GM13976 (cell line): Measurements from ENCODE around the gene NTNG2.
"Not testable (repeated sequence)": the region's sequence is repeated elsewhere in the genome, so short reads cannot be mapped to it uniquely, and the experiment has no call there.

Source experiments
- DNase-seq: peaks from one replicate; pipeline ENCODE4 v3.0.0; 2012; ENCODE audit warnings: low spot score
- CTCF ChIP-seq: IDR thresholded peaks from 2 replicates; pipeline ENCODE4 v1.5.1; 2012; ENCODE audit warnings: borderline replicate concordance, mild to moderate bottlenecking; ENCODE audit not compliant: insufficient read depth; ENCODE audit errors: extremely low read depth, missing control alignments, control extremely low read depth
- in situ Hi-C: fragments of 300-500 bp; cut with MboI; formaldehyde crosslinking; loops from one replicate; pipeline ENCODE4 v1.12.0; 2022; ENCODE audit warnings: low sequenced_read_pairs, mixed read lengths, inconsistent platforms; ENCODE audit not compliant: unreplicated experiment

The NTNG2 gene

DNA sequence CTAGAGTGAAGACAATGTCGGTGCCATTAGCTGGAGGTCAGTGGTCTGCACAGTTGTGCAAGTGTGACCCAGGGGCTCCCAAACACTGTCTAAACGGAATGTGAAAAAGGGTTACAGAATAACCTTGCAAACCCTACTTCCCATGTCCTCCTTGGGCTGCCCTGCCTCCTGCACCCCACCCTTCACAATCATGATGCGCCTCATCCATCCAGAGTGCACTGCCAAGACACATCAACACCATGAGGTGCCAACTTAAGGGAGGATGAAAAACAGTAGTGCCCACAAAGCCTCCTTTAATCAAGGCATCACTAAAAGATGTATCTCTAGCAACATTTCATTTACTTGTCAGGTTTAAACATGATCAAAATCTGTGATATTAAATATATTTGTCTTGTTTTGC is 105.8 kb downstream of the NTNG2 start:
- TF ChIP-seq CTCF = no peak
- DNase-seq = no peak
- in situ Hi-C loops = no loop called here

DNA sequence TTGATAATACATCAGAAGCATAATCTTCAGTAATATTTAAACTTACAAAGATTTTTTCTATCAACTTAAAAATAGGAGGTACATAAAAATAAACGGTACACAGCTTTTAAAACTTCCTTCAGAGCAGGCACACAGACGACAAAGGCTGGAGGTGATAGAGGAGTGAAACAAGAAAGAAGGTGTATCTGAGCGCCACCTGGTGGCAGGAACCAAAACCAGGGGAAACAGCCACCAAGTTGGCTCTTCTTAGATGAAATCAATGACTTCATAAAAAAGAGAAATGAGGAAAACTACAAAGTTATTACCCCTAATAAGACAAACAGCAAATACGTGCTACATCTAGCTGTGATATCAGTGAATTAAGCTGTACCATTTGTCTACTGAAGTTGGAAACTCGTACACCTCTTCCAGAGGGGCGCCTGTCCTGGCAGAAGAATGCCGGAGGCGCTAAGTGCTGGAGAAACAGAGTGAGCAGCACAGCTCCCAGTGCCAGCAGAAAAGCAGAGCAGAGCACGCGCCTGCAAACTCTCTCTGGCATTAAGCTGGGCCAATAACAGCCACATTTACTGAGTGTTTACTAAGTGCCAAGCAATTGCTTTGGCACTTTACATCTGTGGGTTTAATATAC is 107.0 kb downstream of the NTNG2 start:
- in situ Hi-C loops = no loop called here
- DNase-seq = peak; percentile 67

GRCh38 chr9:132269704-132270516 is 108.1 kb downstream of the NTNG2 start:
- in situ Hi-C loops, DNase-seq: not testable (repeated sequence)

More for the DNA sequence above, 107.0 kb downstream of the NTNG2 start:
- TF ChIP-seq CTCF = peak; percentile 70

DNA sequence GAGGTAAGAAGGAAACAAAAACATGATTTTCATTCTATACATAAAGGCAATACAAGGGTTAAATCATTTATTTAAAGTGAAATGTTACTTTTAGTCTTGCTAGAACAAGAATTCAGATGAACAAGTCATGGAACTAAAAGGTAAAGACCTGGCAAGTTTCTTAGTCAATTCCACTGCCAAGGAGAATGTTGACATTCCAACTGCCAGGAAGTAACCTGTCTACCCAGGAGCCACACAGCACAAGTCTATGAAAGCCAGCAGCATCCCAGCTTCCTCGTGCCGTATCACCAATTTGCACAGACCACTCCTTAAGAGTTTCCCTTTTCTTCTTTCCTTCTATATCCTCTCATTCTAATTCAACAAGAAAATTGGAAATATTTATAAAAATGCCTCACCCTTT is 113.0 kb downstream of the NTNG2 start:
- no peak for TF ChIP-seq CTCF
- in situ Hi-C loops = no loop called here

GRCh38 chr9:132283165-132283564 is 121.3 kb downstream of the NTNG2 start:
- in situ Hi-C loops = no loop called here
- TF ChIP-seq CTCF = no peak
- DNase-seq = peak; percentile 45

More for the DNA sequence above, 113.0 kb downstream of the NTNG2 start:
- DNase-seq = no peak

DNA sequence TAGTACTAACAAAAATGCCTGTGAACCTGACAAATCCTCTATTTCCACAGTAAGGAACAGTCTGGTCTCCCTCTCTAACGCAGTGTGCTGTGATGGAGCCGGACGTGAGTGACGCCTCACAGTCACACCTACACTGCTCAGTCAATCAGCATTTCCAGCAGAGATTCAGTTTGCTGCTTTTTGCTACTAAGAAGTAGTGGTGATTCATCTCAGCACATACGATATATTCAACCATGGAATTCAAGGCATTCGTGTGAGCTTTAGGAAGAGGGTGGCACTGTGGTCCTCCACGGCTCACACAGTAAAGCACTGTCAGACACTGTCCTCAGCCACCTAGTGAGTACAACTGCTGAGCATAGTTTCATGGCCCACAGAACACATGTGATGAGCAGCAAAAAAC is 122.0 kb downstream of the NTNG2 start:
- in situ Hi-C loops = no loop called here
- DNase-seq = no peak
- no peak for TF ChIP-seq CTCF

DNA sequence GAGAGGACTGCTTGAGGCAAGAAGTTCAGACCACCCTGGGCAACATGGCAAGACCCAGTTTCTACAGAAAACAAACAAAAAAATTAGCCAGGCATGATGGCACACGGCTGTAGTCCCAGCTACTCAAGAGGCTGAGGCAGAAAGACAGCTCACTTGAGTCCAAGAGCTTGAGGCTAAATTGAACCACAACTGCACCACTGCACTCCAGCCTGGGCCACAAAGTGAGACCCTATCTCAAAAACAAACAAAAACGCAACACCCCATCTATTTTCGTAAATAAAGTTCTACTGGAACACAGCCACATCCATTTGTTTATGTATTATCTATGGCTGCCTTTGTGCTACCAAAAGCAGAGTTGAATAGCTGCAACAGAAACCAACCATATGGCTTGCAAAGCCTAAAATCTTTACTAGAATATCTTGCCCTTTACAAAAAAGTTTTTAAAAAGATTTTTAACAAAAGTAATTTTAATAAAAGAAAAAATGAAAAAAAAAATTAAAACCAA is 125.5 kb downstream of the NTNG2 start:
- in situ Hi-C loops = no loop called here
- TF ChIP-seq CTCF = no peak
- no peak for DNase-seq
